Left ventricle myocardium inferior (tissue), 1 donor: ENCODE measurements around the gene VAMP4. TPM values are rescaled to one million over a fixed set of nuclear protein-coding genes. Genes with fewer than 3 reads are reported as not detected.
A peak's percentile ranks its signal among the peaks of the same experiment; 100 is the strongest.

ENCODE experiments used
- DNase-seq: peaks from one replicate; pipeline ENCODE4 v3.0.0-alpha.2; 2020
- H3K27ac ChIP-seq: fragments of 200-600 bp; replicated peaks from 2 replicates; pipeline ENCODE4 v1.8.0; 2021
- H3K27me3 ChIP-seq: fragments of 200-600 bp; 2 replicates; pipeline ENCODE4 v1.8.0; 2021; ENCODE audit warnings: low read depth
- H3K36me3 ChIP-seq: fragments of 200-600 bp; 2 replicates; pipeline ENCODE4 v1.8.0; 2021
- H3K4me1 ChIP-seq: fragments of 200-600 bp; 2 replicates; pipeline ENCODE4 v1.8.0; 2021
- H3K4me3 ChIP-seq: fragments of 200-600 bp; 2 replicates; pipeline ENCODE4 v1.8.0; 2021; ENCODE audit warnings: mild to moderate bottlenecking, moderate library complexity
- H3K9me3 ChIP-seq: fragments of 200-600 bp; replicated peaks from 2 replicates; pipeline ENCODE4 v1.8.0; 2021
- CTCF ChIP-seq: fragments of 200-600 bp; IDR thresholded peaks from 2 replicates; pipeline ENCODE4 v1.8.0; 2021; ENCODE audit warnings: antibody characterized with exemption, mild to moderate bottlenecking, borderline replicate concordance
- intact Hi-C: fragments of 100-400 bp; cut with micrococcal nuclease; formaldehyde crosslinking; loops from one replicate; pipeline ENCODE4 v1.11.0; 2022
- total RNA-seq: library from RNA; stranded (reverse); fragmentation: NEBNext Ultra II Directional; extraction: Animal tissue kit (Norgen Biotek cat#: 25700); gene quantifications from one replicate; pipeline ENCODE4 v1.2.1, GENCODE V29; 2021
- donor health status: DM: no; HTN: yes; CAD: no; lungs with severe emphysema.

VAMP4 gene
- total RNA-seq, 1 donor from 2014 or later, result 8.1 TPM

DNA sequence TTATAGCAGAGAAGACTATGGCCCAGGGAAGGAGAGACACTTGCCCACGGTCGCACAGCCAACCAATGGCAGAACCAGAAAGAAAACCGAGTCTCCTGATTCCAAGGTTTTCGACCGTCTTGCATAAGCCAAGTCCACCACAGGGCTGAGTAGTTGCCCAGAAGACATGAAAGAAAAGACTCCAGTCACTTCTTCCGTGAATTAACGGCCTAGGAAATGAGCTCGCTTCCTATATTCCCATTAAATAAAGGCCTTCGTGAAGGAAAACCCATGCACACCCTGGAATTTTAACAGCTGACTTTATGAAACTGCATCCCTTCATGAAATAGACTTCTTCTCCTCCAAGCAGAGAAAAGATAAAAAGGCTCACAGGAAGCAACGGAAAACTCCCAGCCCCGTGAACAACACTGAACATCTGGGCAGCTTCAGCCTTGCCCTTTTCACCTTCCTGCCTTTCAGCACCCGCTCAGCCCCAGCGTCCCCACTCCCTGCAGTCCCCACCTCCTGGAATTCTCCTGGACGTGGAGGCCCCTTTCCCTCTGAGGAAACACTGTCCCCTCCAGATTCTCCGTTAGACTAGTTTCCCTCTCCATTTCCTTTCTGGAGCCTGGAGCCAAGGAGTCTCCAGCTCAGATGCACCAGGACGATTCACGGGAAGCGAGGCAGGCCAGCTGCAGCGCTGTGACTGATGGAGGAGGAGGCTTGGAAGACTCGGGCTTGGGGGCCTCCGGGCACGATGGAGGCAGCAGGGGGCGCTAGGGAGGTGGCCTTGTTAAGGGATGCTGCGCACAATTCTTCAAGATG lies 86.7 kb downstream of the VAMP4 start:
- Histone ChIP-seq H3K9me3 (no peaks in the 10 kb centered on the region), H3K4me1 (peaks cover 49% of the 10 kb centered on the region), H3K4me3 (peak overlapping the region; percentile 44), H3K27me3 (no peaks in the 10 kb centered on the region), H3K36me3 (no peaks in the 10 kb centered on the region), H3K27ac (peak overlapping the region; percentile 89)
- peak; percentile 75 for TF ChIP-seq CTCF
- peak; percentile 88 for DNase-seq
- intact Hi-C loops, result no loop called here

DNA sequence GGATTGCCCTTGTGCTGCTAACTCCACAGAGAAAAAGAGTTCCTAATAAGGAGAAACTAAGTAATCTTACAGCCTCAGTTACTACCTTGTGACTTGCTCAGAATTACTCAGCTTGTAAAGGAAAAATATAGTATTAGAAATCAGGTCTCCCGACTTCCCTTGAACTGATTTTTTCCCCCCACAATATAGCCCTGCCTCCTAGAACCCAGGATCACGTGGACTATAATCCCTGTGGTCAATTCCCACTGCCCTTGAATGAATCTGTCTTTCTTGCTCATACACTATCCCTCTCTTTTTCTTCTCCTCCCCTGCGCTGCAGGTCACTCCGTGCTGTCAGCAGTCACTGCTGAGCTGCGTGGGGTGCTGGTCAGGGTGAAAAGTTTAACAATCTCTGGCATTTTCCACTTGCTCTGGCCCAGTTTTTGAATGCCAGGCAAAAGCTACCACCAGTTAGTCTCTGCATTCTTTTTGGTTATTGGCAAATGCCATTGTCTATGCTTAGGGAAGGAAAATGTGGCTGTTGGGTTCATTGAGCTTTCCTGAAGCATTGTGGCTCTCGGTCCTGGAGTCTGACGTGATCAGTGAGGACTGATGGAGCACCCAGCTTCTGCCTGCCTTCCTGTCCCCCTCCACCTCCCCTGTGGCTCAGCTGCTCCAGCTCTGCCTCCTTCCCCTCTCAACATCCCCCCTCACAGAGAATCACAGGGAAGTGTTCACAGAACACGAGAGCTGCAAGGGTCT lies 87.5 kb downstream of the VAMP4 start:
- intact Hi-C loops, result no loop called here
- Histone ChIP-seq H3K4me1 (peaks cover 49% of the 10 kb centered on the region), H3K27ac (peak overlapping the region; percentile 89), H3K4me3 (peak overlapping the region; percentile 44), H3K9me3 (no peaks in the 10 kb centered on the region), H3K36me3 (no peaks in the 10 kb centered on the region), H3K27me3 (no peaks in the 10 kb centered on the region)
- no peak for TF ChIP-seq CTCF
- no peak for DNase-seq

GRCh38 chr1:171653796-171654195 lies 88.1 kb downstream of the VAMP4 start:
- Histone ChIP-seq H3K4me3 (peak overlapping the region; percentile 44), H3K9me3 (no peaks in the 10 kb centered on the region), H3K27me3 (no peaks in the 10 kb centered on the region), H3K36me3 (no peaks in the 10 kb centered on the region), H3K27ac (peak overlapping the region; percentile 89), H3K4me1 (peaks cover 49% of the 10 kb centered on the region)
- intact Hi-C loops, result no loop called here
- TF ChIP-seq CTCF, result no peak
- no peak for DNase-seq

DNA sequence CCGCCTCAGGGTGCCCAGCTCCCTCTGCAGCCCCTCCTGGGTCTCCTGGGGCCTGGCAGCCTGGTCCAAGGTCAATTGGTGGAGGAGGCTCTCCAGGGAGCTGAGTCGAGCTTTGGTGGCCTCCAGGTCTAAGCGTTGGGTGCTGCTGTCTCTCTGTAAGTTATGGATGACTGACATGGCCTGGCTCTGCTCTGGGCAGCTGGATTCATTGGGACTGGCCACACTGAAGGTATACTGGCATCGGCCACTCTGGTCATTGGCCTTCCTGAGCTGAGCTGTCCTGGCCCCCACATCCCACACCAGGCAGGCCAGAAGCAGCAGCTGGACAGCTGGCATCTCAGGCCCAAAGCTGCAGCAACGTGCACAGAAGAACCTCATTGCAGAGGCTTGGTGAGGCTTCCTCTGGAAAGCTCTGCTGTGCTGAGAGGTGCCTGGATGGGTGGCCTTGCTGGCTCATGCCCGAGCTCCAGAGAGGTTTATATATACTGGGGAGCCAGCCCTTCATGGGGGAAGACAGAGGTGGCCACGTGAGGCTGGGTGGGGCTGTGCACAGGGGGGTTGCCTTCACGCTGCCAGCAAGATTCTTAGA lies 89.5 kb downstream of the VAMP4 start, which contains the start of gene MYOC:
MYOC (minus strand) TSS at position 455 of the 589 bp plus-strand sequence; CDS start at position 378, 77 bp downstream.
- DNase-seq, result no peak
- Histone ChIP-seq H3K9me3 (no peaks in the 10 kb centered on the region), H3K4me3 (no peak within 1 kb of the TSS), H3K27ac (peak within 1 kb of the TSS; percentile 89), H3K4me1 (peaks cover 46% of the 10 kb centered on the region), H3K36me3 (no peaks in the 10 kb centered on the region), H3K27me3 (no peaks in the 10 kb centered on the region)
- intact Hi-C loops, result no loop called here
- no peak for TF ChIP-seq CTCF

Other genes with a start within 250 kb of the VAMP4 start
- gene MYOCOS, start 119.8 kb downstream of the VAMP4 start, total RNA-seq, result not detected
- 1.0 TPM for gene MYOC, start 89.4 kb downstream of the VAMP4 start, total RNA-seq
- 15.8 TPM for gene METTL13, start 39.6 kb upstream of the VAMP4 start, total RNA-seq
- 1.2 TPM for gene DNM3, start 99.4 kb upstream of the VAMP4 start, total RNA-seq